GM10266 (cell line): ENCODE results near the gene TWIST2.

Source experiments
- DNase-seq: peaks from one replicate; pipeline ENCODE4 v3.0.0; 2012; ENCODE audit errors: extremely low spot score
- CTCF ChIP-seq: IDR thresholded peaks from 2 replicates; pipeline ENCODE4 v1.5.1; 2012; ENCODE audit warnings: mild to moderate bottlenecking, low read depth; ENCODE audit not compliant: control insufficient read depth, insufficient read depth; ENCODE audit errors: missing control alignments

TWIST2 gene

GRCh38 chr2:238924032-238924431 lies 76.1 kb downstream of the TWIST2 start:
- no peak for DNase-seq
- no peak for TF ChIP-seq CTCF

GRCh38 chr2:238924796-238925195 lies 76.9 kb downstream of the TWIST2 start:
- TF ChIP-seq CTCF, result no peak
- no peak for DNase-seq

GRCh38 chr2:238925281-238925680 lies 77.4 kb downstream of the TWIST2 start:
- no peak for TF ChIP-seq CTCF

GRCh38 chr2:238925816-238926521 lies 78.1 kb downstream of the TWIST2 start:
- TF ChIP-seq CTCF, result no peak
- DNase-seq, result no peak

More at GRCh38 chr2:238925281-238925680, 77.4 kb downstream of the TWIST2 start:
- no peak for DNase-seq

- TF ChIP-seq CTCF, result no peak
- no peak for DNase-seq
Measured at GRCh38 chr2:238926761-238927611, 79.1 kb downstream of the TWIST2 start.

GRCh38 chr2:238927746-238928519 lies 80.0 kb downstream of the TWIST2 start:
- no peak for DNase-seq
- no peak for TF ChIP-seq CTCF
